Measurements from ENCODE around the gene NPTN.

- TF ChIP-seq CTCF (conservative IDR thresholded peaks at IDR 0.05; ENCODE audit: low read depth in 2 of 2) (no peak), REST (IDR thresholded peaks at IDR 0.05; ENCODE audit: unreplicated experiment) (no peak), EZH2phosphoT487 (IDR thresholded peaks at IDR 0.05; ENCODE audit: unreplicated experiment) (no peak), NANOG (IDR thresholded peaks at IDR 0.05; ENCODE audit: borderline replicate concordance) (no peak), POLR2AphosphoS5 (IDR thresholded peaks at IDR 0.05; ENCODE audit: low read depth) (no peak), EZH2 (IDR thresholded peaks at IDR 0.05; ENCODE audit: low read depth, unreplicated experiment) (no peak), ETS1 (IDR thresholded peaks at IDR 0.05) (no peak), STAT1 (IDR thresholded peaks at IDR 0.05; ENCODE audit: unreplicated experiment) (no peak), JUNB (IDR thresholded peaks at IDR 0.05; ENCODE audit: unreplicated experiment) (no peak)
These were observed 7.1 kb downstream of the NPTN start for GRCh38 chr15:73626072-73626471.

All from GM23338 (cell line).